Superior temporal gyrus (tissue), 1 donor: ENCODE results near the gene IL36RN.

ENCODE experiments used
- DNase-seq: peaks from one replicate; pipeline ENCODE4 v3.0.0-alpha.2; 2016; ENCODE audit errors: extremely low spot score

Gene IL36RN

DNA sequence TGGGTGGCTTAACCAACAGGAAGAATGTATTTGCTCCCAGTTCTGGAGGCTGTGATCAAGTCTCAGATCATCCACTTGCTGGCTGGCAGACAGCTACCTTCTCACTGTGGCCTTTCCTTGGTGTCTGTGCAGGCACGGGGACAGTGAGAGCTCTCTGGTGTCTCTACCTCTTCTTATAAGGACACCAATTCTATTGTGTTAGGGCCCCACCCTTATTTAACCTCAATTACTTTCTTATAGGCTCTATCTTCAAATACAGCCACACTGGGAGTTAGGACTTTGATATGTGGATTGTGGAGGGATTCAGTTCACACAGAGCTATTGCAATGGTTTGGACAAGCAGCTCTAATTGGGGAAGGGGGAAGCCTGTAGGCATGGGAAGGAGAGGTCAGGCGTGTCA is 43.1 kb downstream of the IL36RN start:
- no peak for DNase-seq

DNA sequence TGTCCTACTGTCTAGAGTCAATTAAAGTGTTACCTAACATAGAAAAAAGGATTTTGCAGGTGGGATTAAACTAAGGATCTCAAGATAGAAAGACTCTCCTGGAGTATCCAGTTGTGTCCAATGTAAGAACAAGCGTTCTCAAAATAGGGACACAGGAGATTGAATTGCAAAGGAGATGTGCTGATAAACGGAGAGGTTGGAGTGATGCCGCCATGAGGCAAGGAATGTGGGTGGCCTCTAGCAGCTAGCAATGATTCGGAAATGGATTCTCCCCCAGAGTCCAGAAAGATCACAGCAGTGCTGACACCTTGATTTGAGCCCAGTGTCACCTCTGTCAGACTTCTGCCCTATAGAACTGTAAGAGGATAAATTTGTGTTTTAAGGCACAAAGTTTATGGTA is 44.3 kb downstream of the IL36RN start:
- DNase-seq, result no peak

DNA sequence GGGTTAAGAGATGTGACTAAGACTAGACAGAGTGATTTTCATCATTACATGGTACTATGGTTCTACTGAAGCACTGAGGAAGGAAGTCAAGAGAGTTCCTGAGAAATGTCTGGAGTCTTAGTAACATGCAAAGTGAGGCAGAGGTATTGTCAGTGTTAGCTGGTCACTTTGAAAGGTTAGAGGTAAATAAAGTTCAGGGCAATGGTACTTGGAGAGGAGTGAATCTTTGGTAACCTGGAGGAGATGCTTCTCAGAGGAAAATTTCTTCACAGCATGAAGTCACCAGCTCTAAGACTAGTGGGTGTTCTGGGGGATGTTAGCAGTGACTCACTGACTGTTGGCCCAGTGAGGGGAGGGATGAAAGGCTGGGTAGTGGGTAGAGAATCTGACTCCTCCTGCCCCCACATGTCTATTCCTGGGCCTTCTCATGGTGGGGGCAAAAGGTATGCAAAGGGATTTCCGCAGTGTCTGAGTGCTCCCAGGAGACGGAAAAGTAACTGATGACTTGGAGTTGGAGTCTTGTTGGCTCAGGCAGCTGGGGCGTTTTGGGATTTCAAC is 45.1 kb downstream of the IL36RN start:
- no peak for DNase-seq

DNA sequence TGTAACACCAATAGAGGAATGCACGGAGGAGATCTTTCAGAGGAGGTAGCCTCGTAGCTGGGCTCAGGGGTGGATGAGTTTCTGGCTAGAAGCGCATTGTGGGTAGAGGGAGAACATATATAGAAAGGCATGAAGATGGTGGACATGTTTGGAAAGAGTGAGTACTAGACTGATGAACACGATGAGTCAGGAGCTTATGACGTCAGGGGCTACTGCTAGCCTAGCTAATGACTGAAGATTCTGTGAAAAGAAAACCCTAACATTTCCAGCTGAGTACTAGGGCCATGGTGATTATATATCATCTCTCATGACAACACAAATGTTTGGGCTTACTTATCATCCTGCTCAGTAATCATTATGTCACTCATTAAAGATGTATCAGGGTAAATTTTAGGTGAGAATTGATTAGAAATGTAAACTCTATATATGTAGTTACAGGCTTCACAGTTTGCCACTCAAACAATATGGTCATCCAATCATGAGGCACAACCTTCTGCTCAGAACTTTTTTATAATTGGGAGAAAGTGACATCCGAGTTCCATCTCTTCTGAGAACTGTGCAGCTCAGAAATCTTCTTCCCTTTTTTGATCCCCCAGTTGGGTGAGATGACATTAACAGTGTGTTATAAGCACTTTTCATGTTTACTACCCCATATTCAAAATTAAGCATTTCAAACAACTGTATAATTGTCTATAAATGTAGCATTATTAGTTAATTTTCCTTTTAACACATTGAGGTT is 46.2 kb downstream of the IL36RN start:
- no peak for DNase-seq

- DNase-seq, result no peak
Observed at GRCh38 chr2:113111121-113111520, 52.1 kb downstream of the IL36RN start.

DNA sequence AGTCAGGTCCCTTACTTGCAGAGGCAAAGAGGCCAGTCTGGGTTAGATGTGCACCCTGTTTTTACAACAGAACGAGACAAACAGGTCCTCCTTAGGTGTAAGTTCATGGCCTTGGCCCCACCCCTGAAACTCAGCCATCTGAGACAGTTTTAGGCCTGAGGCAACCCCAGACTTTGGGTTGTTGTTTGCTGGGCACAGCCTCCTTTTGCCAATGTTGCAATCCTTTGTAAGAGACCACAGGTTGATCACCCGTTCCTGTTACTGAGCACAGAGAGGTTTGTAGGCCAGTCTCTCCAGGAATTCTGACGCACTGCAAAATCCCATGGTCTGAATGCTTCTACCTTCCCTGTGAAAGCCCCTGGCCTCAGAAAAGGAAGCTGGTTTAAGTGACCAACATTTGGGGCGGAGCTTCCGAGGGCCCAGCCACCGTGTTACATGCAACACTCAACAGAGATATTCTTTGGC is 52.9 kb downstream of the IL36RN start:
- DNase-seq, result no peak

GRCh38 chr2:113112441-113112840 is 53.4 kb downstream of the IL36RN start:
- no peak for DNase-seq

DNA sequence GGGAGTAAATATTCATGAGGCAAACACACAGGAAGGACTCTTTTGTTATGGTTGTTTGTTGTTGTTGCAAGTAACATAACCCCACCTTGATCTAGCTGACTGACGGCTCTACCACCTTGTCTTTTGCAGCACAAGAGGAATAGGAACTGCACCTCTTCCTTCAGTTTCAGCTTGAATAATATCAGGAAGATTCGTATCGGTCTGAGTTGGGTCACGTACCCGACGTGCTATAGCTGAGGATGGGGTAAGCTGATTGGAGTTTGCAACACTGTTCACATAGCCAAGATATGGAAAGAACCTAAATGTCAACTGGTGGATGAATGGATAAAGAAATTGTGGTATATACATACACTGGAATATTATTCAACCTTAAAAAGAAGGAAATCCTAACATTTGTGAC is 53.9 kb downstream of the IL36RN start:
- no peak for DNase-seq

DNA sequence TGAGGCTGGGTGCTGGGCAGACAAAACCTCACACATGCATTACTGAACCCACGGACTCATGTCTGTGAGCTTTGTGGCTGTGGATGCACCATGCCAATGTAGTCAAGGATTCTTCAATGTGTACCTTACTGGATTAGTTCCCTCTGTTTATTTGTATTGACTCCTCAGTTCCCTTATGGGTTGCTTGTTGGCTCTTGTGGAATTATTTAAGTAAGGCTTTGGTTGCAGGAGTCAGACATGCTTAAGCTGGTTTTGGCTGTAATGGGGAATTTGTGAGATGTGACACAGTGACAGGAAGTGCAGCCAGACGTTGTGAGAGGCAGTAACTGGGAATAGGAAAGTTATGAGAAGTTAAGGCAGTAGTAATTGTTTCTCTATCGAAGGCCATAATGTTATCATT is 54.8 kb downstream of the IL36RN start:
- DNase-seq, result no peak
